H9 (cell line): ENCODE results near the gene IL1RAP. TPM values are rescaled to one million over a fixed set of nuclear protein-coding genes. Genes with fewer than 3 reads are reported as not detected.

Experiments
- DNase-seq: peaks from one replicate; pipeline ENCODE4 v3.0.0-alpha.2; 2017
- H2AFZ ChIP-seq: one replicate; pipeline ENCODE4 v1.6.1; 2013; ENCODE audit warnings: mild to moderate bottlenecking, low read length, control low read depth, moderate library complexity
- H2AK5ac ChIP-seq: 2 replicates; pipeline ENCODE4 v1.6.1; 2013; ENCODE audit warnings: low read length, control low read depth, mixed read lengths; ENCODE audit not compliant: insufficient read length
- H2BK120ac ChIP-seq: one replicate; pipeline ENCODE4 v1.6.1; 2013; ENCODE audit warnings: low read depth, mild to moderate bottlenecking, low read length, control low read depth, inconsistent platforms; ENCODE audit not compliant: poor library complexity, severe bottlenecking
- H2BK12ac ChIP-seq: 2 replicates; pipeline ENCODE4 v1.6.1; 2013; ENCODE audit warnings: low read length, control low read depth, mixed read lengths, low read depth; ENCODE audit not compliant: insufficient read length
- H2BK15ac ChIP-seq: 2 replicates; pipeline ENCODE4 v1.6.1; 2013; ENCODE audit warnings: low read depth, low read length, control low read depth
- H2BK20ac ChIP-seq: one replicate; pipeline ENCODE4 v1.6.1; 2013; ENCODE audit warnings: low read depth, mild to moderate bottlenecking, low read length, control low read depth, inconsistent platforms; ENCODE audit not compliant: poor library complexity, severe bottlenecking
- H2BK5ac ChIP-seq: 2 replicates; pipeline ENCODE4 v1.6.1; 2013; ENCODE audit warnings: low read length, control low read depth, mixed read lengths; ENCODE audit not compliant: insufficient read length
- H3K14ac ChIP-seq: 2 replicates; pipeline ENCODE4 v1.6.1; 2013; ENCODE audit warnings: low read length, control low read depth; ENCODE audit not compliant: insufficient read depth
- H3K18ac ChIP-seq: 2 replicates; pipeline ENCODE4 v1.6.1; 2013; ENCODE audit warnings: low read depth, mild to moderate bottlenecking, mixed read lengths, low read length, control low read depth; ENCODE audit not compliant: insufficient read length
- H3K23ac ChIP-seq: 2 replicates; pipeline ENCODE4 v1.6.1; 2013; ENCODE audit warnings: low read length, control low read depth, mixed read lengths, low read depth; ENCODE audit not compliant: insufficient read length
- H3K23me2 ChIP-seq: 2 replicates; pipeline ENCODE4 v1.6.1; 2013; ENCODE audit warnings: low read depth, mild to moderate bottlenecking, mixed read lengths, low read length, control low read depth; ENCODE audit not compliant: insufficient read length, poor library complexity, severe bottlenecking
- H3K27ac ChIP-seq: 2 replicates; pipeline ENCODE4 v1.5.1; 2013; ENCODE audit warnings: low read length, control low read depth, mixed read lengths, low read depth; ENCODE audit not compliant: insufficient read length
- H3K27me3 ChIP-seq: 2 replicates; pipeline ENCODE4 v1.6.1; 2013; ENCODE audit warnings: low read length, control low read depth, inconsistent platforms; ENCODE audit not compliant: insufficient read depth
- H3K4ac ChIP-seq: 2 replicates; pipeline ENCODE4 v1.6.1; 2013; ENCODE audit warnings: low read depth, mild to moderate bottlenecking, control low read depth, inconsistent platforms, low read length, moderate library complexity
- H3K4me1 ChIP-seq: 2 replicates; pipeline ENCODE4 v1.6.1; 2013; ENCODE audit warnings: low read length, control low read depth, inconsistent platforms; ENCODE audit not compliant: insufficient read depth
- H3K4me2 ChIP-seq: 2 replicates; pipeline ENCODE4 v1.6.1; 2013; ENCODE audit warnings: low read length, control low read depth, mixed read lengths; ENCODE audit not compliant: insufficient read length, insufficient read depth
- H3K56ac ChIP-seq: 2 replicates; pipeline ENCODE4 v1.6.1; 2013; ENCODE audit warnings: low read depth, mild to moderate bottlenecking, mixed read lengths, low read length, control low read depth; ENCODE audit not compliant: insufficient read length
- H3K79me1 ChIP-seq: 2 replicates; pipeline ENCODE4 v1.6.1; 2013; ENCODE audit warnings: low read depth, mild to moderate bottlenecking, moderate library complexity, low read length, control low read depth, inconsistent platforms; ENCODE audit not compliant: insufficient read depth, poor library complexity, severe bottlenecking
- H3K79me2 ChIP-seq: 2 replicates; pipeline ENCODE4 v1.6.1; 2013; ENCODE audit warnings: low read length, control low read depth, inconsistent platforms; ENCODE audit not compliant: insufficient read depth
- H3K9ac ChIP-seq: 2 replicates; pipeline ENCODE4 v1.6.1; 2013; ENCODE audit warnings: low read length, control low read depth, mixed read lengths; ENCODE audit not compliant: insufficient read length; ENCODE audit errors: extremely low read depth
- H3K9me3 ChIP-seq: one replicate; pipeline ENCODE4 v1.6.1; 2013; ENCODE audit warnings: low read depth, low read length, inconsistent platforms; ENCODE audit not compliant: control insufficient read depth
- H3T11ph ChIP-seq: one replicate; pipeline ENCODE4 v1.6.1; 2013; ENCODE audit warnings: mild to moderate bottlenecking, low read length, control low read depth, inconsistent platforms
- H4K20me1 ChIP-seq: one replicate; pipeline ENCODE4 v1.6.1; 2013; ENCODE audit not compliant: control insufficient read depth, insufficient read length, insufficient read depth
- H4K5ac ChIP-seq: 2 replicates; pipeline ENCODE4 v1.6.1; 2013; ENCODE audit warnings: low read depth, mild to moderate bottlenecking, mixed read lengths, low read length, control low read depth; ENCODE audit not compliant: insufficient read length
- H4K8ac ChIP-seq: replicated peaks from 2 replicates; pipeline ENCODE4 v1.6.1; 2013; ENCODE audit warnings: low read length, control low read depth, mixed read lengths, low read depth; ENCODE audit not compliant: insufficient read length
- H4K91ac ChIP-seq: 2 replicates; pipeline ENCODE4 v1.6.1; 2013; ENCODE audit warnings: low read depth, mild to moderate bottlenecking, moderate library complexity, mixed read lengths, low read length, control low read depth; ENCODE audit not compliant: insufficient read length
- H3K27ac Mint-ChIP-seq, 3 experiments: 2 replicates in 2 of 3; 3 replicates in 1 of 3; pipeline ENCODE4 v1.8.0; 2020 to 2021; ENCODE audit warnings: mixed read lengths in 3 of 3, mild to moderate bottlenecking in 1 of 3, moderate library complexity in 1 of 3
- H3K27me3 Mint-ChIP-seq: 2 replicates; pipeline ENCODE4 v1.8.0; 2021; ENCODE audit warnings: low read depth, mild to moderate bottlenecking, moderate library complexity, mixed read lengths
- H3K36me3 Mint-ChIP-seq, 3 experiments: 2 replicates in 2 of 3; 3 replicates in 1 of 3; pipeline ENCODE4 v1.8.0; 2020 to 2021; ENCODE audit warnings: low read depth in 3 of 3, mixed read lengths in 3 of 3; ENCODE audit not compliant: insufficient read depth in 1 of 3
- H3K4me1 Mint-ChIP-seq, 2 experiments: 2 replicates each; pipeline ENCODE4 v1.8.0; 2020; ENCODE audit warnings: mixed read lengths in 2 of 2
- H3K4me3 Mint-ChIP-seq, 2 experiments: 2 replicates in 1 of 2; 3 replicates in 1 of 2; pipeline ENCODE4 v1.8.0; 2020 to 2021; ENCODE audit warnings: mild to moderate bottlenecking in 2 of 2, mixed read lengths in 2 of 2, moderate library complexity in 1 of 2
- H3K9me3 Mint-ChIP-seq, 2 experiments: 2 replicates in 1 of 2; 3 replicates in 1 of 2; pipeline ENCODE4 v1.8.0; 2020; ENCODE audit warnings: mild to moderate bottlenecking in 2 of 2, mixed read lengths in 2 of 2, moderate library complexity in 1 of 2
- CTCF ChIP-seq: fragments of 200-600 bp; sonication (generic); conservative IDR thresholded peaks from 3 replicates; pipeline ENCODE4 v1.8.0; 2021; ENCODE audit warnings: antibody characterized with exemption, mild to moderate bottlenecking
- WGBS: extraction: QIAGEN DNeasy Blood & Tissue Kit; methylation state at CpG from one replicate; pipeline ENCODE4 v1.1.7; 2013; ENCODE audit warnings: missing lambda C conversion rate, low lambda C conversion rate, mixed read lengths; ENCODE audit not compliant: insufficient read length; ENCODE audit errors: extremely low coverage; 5-methylcytosine and 5-hydroxymethylcytosine counted together
- total RNA-seq: library from RNA; stranded (reverse); gene quantifications from 2 replicates; pipeline ENCODE4 v1.2.1, GENCODE V29; 2021

IL1RAP gene
- total RNA-seq, 1 experiment from 2014 or later = 4.6 TPM

GRCh38 chr3:190558316-190558715, 44.4 kb downstream of the IL1RAP start:
- Histone ChIP-seq H3K79me2 (no peaks in the 10 kb centered on the region), H3K79me1 (no peaks in the 10 kb centered on the region), H2AK5ac (no peak overlapping the region), H3K4ac (no peak overlapping the region), H3K23ac (no peak overlapping the region), H3K27ac (no peak overlapping the region), H3K18ac (no peak overlapping the region), H2BK20ac (no peak overlapping the region), H3K27me3 (no peaks in the 10 kb centered on the region), H3K4me2 (no peak overlapping the region), H2BK5ac (no peak overlapping the region), H4K20me1 (no peaks in the 10 kb centered on the region), H3K14ac (no peak overlapping the region), H3K9ac (no peak overlapping the region), H3K4me1 (peaks cover 4% of the 10 kb centered on the region; the same call in 1 of the 2 replicates), H2AFZ (no peak overlapping the region), H4K5ac (no peak overlapping the region), H3K56ac (no peak overlapping the region), H3K23me2 (no peaks in the 10 kb centered on the region), H3T11ph (no peak overlapping the region), H4K8ac (no peak overlapping the region), H2BK120ac (no peak overlapping the region), H2BK15ac (no peak overlapping the region), H3K9me3 (no peaks in the 10 kb centered on the region), H2BK12ac (no peak overlapping the region), H4K91ac (no peak overlapping the region)
- Mint-ChIP-seq H3K9me3 (no peaks in the 10 kb centered on the region), H3K36me3 (no peaks in the 10 kb centered on the region; a peak in 1 of 7 replicates), H3K27ac (no peak overlapping the region), H3K4me3 (no peak overlapping the region), H3K4me1 (peaks cover 19 to 21% of the 10 kb centered on the region in 2 experiments), H3K27me3 (no peaks in the 10 kb centered on the region)
- DNase-seq = no peak
- no CpG with 5 or more reads among the region's 1 CpG for WGBS
- TF ChIP-seq CTCF = no peak
